WTC11 (cell line): ENCODE results near the gene MB. TPM values are rescaled to one million over a fixed set of nuclear protein-coding genes. Genes with fewer than 3 reads are reported as not detected.

Experiments
- ATAC-seq: fragments of 200-7000 bp; cut with Tn5 transposase; 2 replicates; pipeline ENCODE4 v1.10.0; 2021; ENCODE audit warnings: mild to moderate bottlenecking, moderate library complexity
- CTCF ChIA-PET: fragments of 300-600 bp; sonication (Branson Sonifier 250); formaldehyde crosslinking; loops from one replicate; lab custom pipeline; 2021; ENCODE audit warnings: antibody characterized with exemption; lab: Charles Lee
- POLR2A ChIA-PET: fragments of 350-600 bp; sonication (Branson Sonifier 250); formaldehyde crosslinking; loops from one replicate; lab custom pipeline; 2021; ENCODE audit warnings: antibody characterized with exemption; lab: Charles Lee
- DNase-seq: peaks from one replicate; pipeline ENCODE4 v3.0.0; 2021; ENCODE audit warnings: low spot score
- H3K27ac Mint-ChIP-seq: 2 replicates; pipeline ENCODE4 v1.8.0; 2021; ENCODE audit warnings: mixed read lengths
- H3K27me3 Mint-ChIP-seq: 2 replicates; pipeline ENCODE4 v1.8.0; 2021; ENCODE audit warnings: low read depth, mild to moderate bottlenecking, moderate library complexity, mixed read lengths
- H3K36me3 Mint-ChIP-seq: 2 replicates; pipeline ENCODE4 v1.8.0; 2021; ENCODE audit warnings: mixed read lengths
- H3K4me1 Mint-ChIP-seq: 2 replicates; pipeline ENCODE4 v1.8.0; 2022; ENCODE audit warnings: mixed read lengths
- H3K4me3 Mint-ChIP-seq: 2 replicates; pipeline ENCODE4 v1.8.0; 2021; ENCODE audit warnings: mild to moderate bottlenecking, moderate library complexity, mixed read lengths
- H3K9me3 Mint-ChIP-seq: 2 replicates; pipeline ENCODE4 v1.8.0; 2021; ENCODE audit warnings: mixed read lengths
- ESRRA ChIP-seq: sonication (generic); formaldehyde crosslinking; IDR thresholded peaks from 2 replicates; pipeline ENCODE4 v1.8.1; 2022; ENCODE audit warnings: mild to moderate bottlenecking, missing genetic modification reagents, borderline replicate concordance
- GABPB1 ChIP-seq: sonication (generic); formaldehyde crosslinking; IDR thresholded peaks from 2 replicates; pipeline ENCODE4 v1.8.1; 2023; ENCODE audit warnings: mild to moderate bottlenecking, missing genetic modification reagents
- GRHL2 ChIP-seq: fragments of 250-450 bp; sonication (Bioruptor Pico); IDR thresholded peaks from 2 replicates; pipeline ENCODE4 v1.8.0; 2022; ENCODE audit warnings: mild to moderate bottlenecking, moderate library complexity; ENCODE audit not compliant: insufficient replicate concordance, severe bottlenecking
- GTF2I ChIP-seq: fragments of 250-450 bp; sonication (Bioruptor Pico); conservative IDR thresholded peaks from 2 replicates; pipeline ENCODE4 v1.4.0; 2021; ENCODE audit warnings: mild to moderate bottlenecking
- JUN ChIP-seq: sonication (generic); formaldehyde crosslinking; IDR thresholded peaks from 2 replicates; pipeline ENCODE4 v1.8.0; 2023; ENCODE audit warnings: mild to moderate bottlenecking, missing genetic modification reagents
- MYBL2 ChIP-seq: sonication (generic); formaldehyde crosslinking; IDR thresholded peaks from 2 replicates; pipeline ENCODE4 v1.8.1; 2023; ENCODE audit warnings: mild to moderate bottlenecking, moderate library complexity, missing genetic modification reagents
- NFE2L1 ChIP-seq: sonication (generic); formaldehyde crosslinking; IDR thresholded peaks from 2 replicates; pipeline ENCODE4 v1.8.1; 2023; ENCODE audit warnings: missing genetic modification reagents
- OVOL2 ChIP-seq: fragments of 250-450 bp; sonication (Bioruptor Pico); IDR thresholded peaks from 2 replicates; pipeline ENCODE4 v1.9.0; 2021; ENCODE audit warnings: mild to moderate bottlenecking, borderline replicate concordance
- SMAD3 ChIP-seq: sonication (generic); formaldehyde crosslinking; IDR thresholded peaks from 2 replicates; pipeline ENCODE4 v1.8.0; 2022; ENCODE audit warnings: missing genetic modification reagents, mild to moderate bottlenecking, borderline replicate concordance
- ZNF423 ChIP-seq: fragments of 250-450 bp; sonication (Bioruptor Pico); IDR thresholded peaks from 2 replicates; pipeline ENCODE4 v2.1.2; 2022; ENCODE audit warnings: mild to moderate bottlenecking, moderate library complexity
- total RNA-seq: library from RNA; stranded (reverse); gene quantifications from 3 replicates; pipeline ENCODE4 v1.2.3, GENCODE V29; 2021
- TF ChIP-seq, protein P1 (sequence below): sonication (generic); formaldehyde crosslinking; IDR thresholded peaks from 2 replicates; pipeline ENCODE4 v1.8.1; 2022; ENCODE audit warnings: low read depth, mild to moderate bottlenecking, moderate library complexity, missing genetic modification reagents, borderline replicate concordance
- TF ChIP-seq, protein P2 (sequence below): fragments of 250-450 bp; sonication (Bioruptor Pico); IDR thresholded peaks from 2 replicates; pipeline ENCODE4 v1.9.0; 2021; ENCODE audit warnings: moderate library complexity, mild to moderate bottlenecking, inconsistent platforms, borderline replicate concordance
- TF ChIP-seq, protein P3 (sequence below): sonication (generic); formaldehyde crosslinking; IDR thresholded peaks from 2 replicates; pipeline ENCODE4 v1.8.1; 2022; ENCODE audit warnings: missing genetic modification reagents, borderline replicate concordance
- TF ChIP-seq, protein P4 (sequence below): sonication (generic); formaldehyde crosslinking; IDR thresholded peaks from 2 replicates; pipeline ENCODE4 v1.8.0; 2023; ENCODE audit warnings: missing genetic modification reagents, mild to moderate bottlenecking, borderline replicate concordance
- TF ChIP-seq, protein P5 (sequence below): fragments of 250-450 bp; sonication (Bioruptor Pico); IDR thresholded peaks from 2 replicates; pipeline ENCODE4 v1.8.0; 2021; ENCODE audit warnings: mild to moderate bottlenecking
- TF ChIP-seq, protein P6 (sequence below): fragments of 250-450 bp; sonication (Bioruptor Pico); IDR thresholded peaks from 2 replicates; pipeline ENCODE4 v1.9.0; 2021; ENCODE audit warnings: mild to moderate bottlenecking
- TF ChIP-seq, protein P7 (sequence below): sonication (generic); formaldehyde crosslinking; IDR thresholded peaks from 2 replicates; pipeline ENCODE4 v1.8.1; 2022; ENCODE audit warnings: mild to moderate bottlenecking, moderate library complexity, missing genetic modification reagents
- TF ChIP-seq, protein P8 (sequence below): sonication (generic); formaldehyde crosslinking; IDR thresholded peaks from 2 replicates; pipeline ENCODE4 v1.8.1; 2023; ENCODE audit warnings: mild to moderate bottlenecking, missing genetic modification reagents, moderate library complexity
- TF ChIP-seq, protein P9 (sequence below): sonication (generic); formaldehyde crosslinking; IDR thresholded peaks from 2 replicates; pipeline ENCODE4 v1.8.1; 2022; ENCODE audit warnings: mild to moderate bottlenecking, missing genetic modification reagents, moderate library complexity, borderline replicate concordance

The MB gene
- total RNA-seq, 1 experiment from 2014 or later = 0.50 TPM

DNA sequence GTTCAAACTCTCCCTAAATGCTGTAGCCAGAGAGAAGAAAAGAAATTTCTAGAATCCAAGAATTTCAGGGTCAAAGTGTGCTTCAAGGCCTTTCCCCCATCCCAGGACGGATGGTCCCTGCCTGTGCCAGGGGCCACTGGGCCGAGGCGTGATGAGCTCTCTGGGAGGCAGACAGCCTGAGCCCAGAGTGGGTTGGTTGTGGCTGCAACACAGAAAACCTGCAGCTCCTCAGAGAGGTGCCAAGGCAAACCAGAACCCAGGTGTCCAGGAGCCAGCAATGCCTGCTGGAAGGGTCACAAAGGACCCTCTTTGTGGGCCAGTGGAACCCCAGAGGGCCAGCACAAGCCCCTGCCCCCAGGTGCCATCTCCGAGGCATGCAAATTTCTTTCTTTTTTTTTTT, 28.5 kb upstream of the MB start (continued):
- TF ChIP-seq, protein P1, sequence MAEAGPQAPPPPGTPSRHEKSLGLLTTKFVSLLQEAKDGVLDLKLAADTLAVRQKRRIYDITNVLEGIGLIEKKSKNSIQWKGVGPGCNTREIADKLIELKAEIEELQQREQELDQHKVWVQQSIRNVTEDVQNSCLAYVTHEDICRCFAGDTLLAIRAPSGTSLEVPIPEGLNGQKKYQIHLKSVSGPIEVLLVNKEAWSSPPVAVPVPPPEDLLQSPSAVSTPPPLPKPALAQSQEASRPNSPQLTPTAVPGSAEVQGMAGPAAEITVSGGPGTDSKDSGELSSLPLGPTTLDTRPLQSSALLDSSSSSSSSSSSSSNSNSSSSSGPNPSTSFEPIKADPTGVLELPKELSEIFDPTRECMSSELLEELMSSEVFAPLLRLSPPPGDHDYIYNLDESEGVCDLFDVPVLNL (CRISPR knock-in tag) = no peak
- TF ChIP-seq, protein P2, sequence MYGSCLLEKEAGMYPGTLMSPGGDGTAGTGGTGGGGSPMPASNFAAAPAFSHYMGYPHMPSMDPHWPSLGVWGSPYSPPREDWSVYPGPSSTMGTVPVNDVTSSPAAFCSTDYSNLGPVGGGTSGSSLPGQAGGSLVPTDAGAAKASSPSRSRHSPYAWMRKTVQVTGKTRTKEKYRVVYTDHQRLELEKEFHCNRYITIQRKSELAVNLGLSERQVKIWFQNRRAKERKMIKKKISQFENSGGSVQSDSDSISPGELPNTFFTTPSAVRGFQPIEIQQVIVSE (CRISPR knock-in tag) = no peak
- TF ChIP-seq MYBL2 (no peak), GABPB1 (no peak), ZNF423 (CRISPR knock-in tag) (no peak)
- TF ChIP-seq, protein P3, sequence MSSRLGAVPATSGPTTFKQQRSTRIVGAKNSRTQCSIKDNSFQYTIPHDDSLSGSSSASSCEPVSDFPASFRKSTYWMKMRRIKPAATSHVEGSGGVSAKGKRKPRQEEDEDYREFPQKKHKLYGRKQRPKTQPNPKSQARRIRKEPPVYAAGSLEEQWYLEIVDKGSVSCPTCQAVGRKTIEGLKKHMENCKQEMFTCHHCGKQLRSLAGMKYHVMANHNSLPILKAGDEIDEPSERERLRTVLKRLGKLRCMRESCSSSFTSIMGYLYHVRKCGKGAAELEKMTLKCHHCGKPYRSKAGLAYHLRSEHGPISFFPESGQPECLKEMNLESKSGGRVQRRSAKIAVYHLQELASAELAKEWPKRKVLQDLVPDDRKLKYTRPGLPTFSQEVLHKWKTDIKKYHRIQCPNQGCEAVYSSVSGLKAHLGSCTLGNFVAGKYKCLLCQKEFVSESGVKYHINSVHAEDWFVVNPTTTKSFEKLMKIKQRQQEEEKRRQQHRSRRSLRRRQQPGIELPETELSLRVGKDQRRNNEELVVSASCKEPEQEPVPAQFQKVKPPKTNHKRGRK (CRISPR knock-in tag) = no peak
- TF ChIP-seq, protein P4, sequence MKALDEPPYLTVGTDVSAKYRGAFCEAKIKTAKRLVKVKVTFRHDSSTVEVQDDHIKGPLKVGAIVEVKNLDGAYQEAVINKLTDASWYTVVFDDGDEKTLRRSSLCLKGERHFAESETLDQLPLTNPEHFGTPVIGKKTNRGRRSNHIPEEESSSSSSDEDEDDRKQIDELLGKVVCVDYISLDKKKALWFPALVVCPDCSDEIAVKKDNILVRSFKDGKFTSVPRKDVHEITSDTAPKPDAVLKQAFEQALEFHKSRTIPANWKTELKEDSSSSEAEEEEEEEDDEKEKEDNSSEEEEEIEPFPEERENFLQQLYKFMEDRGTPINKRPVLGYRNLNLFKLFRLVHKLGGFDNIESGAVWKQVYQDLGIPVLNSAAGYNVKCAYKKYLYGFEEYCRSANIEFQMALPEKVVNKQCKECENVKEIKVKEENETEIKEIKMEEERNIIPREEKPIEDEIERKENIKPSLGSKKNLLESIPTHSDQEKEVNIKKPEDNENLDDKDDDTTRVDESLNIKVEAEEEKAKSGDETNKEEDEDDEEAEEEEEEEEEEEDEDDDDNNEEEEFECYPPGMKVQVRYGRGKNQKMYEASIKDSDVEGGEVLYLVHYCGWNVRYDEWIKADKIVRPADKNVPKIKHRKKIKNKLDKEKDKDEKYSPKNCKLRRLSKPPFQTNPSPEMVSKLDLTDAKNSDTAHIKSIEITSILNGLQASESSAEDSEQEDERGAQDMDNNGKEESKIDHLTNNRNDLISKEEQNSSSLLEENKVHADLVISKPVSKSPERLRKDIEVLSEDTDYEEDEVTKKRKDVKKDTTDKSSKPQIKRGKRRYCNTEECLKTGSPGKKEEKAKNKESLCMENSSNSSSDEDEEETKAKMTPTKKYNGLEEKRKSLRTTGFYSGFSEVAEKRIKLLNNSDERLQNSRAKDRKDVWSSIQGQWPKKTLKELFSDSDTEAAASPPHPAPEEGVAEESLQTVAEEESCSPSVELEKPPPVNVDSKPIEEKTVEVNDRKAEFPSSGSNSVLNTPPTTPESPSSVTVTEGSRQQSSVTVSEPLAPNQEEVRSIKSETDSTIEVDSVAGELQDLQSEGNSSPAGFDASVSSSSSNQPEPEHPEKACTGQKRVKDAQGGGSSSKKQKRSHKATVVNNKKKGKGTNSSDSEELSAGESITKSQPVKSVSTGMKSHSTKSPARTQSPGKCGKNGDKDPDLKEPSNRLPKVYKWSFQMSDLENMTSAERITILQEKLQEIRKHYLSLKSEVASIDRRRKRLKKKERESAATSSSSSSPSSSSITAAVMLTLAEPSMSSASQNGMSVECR (CRISPR knock-in tag) = no peak
- TF ChIP-seq, protein P5, sequence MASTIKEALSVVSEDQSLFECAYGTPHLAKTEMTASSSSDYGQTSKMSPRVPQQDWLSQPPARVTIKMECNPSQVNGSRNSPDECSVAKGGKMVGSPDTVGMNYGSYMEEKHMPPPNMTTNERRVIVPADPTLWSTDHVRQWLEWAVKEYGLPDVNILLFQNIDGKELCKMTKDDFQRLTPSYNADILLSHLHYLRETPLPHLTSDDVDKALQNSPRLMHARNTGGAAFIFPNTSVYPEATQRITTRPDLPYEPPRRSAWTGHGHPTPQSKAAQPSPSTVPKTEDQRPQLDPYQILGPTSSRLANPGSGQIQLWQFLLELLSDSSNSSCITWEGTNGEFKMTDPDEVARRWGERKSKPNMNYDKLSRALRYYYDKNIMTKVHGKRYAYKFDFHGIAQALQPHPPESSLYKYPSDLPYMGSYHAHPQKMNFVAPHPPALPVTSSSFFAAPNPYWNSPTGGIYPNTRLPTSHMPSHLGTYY (CRISPR knock-in tag) = no peak

DNA sequence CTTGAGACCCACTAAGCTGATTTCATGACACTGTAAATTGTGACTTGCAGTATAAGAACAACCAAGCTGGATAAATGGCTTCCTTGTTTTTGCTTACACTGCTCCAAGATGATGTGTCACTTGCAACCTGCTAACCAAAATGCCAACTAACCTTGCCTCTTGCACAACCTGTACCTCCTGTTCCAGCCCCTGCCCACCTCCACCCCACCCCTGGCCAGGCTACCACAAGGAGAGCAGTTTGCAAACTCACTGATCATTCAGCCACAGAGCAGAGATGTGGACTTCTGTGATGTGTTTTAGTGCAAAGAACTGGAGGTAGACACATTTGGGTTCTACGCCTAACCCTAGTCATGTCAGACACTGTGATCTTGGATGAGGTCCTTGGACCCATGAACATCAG, 26.9 kb upstream of the MB start:
- Mint-ChIP-seq H3K4me1 (peaks cover 35% of the 10 kb centered on the region), H3K27me3 (no peaks in the 10 kb centered on the region), H3K9me3 (no peaks in the 10 kb centered on the region), H3K27ac (no peak overlapping the region), H3K4me3 (no peak overlapping the region), H3K36me3 (no peaks in the 10 kb centered on the region)
- ATAC-seq (no peak), DNase-seq (no peak)
- POLR2A ChIA-PET = interaction anchor here (0.7 kb wide), 1 partner anchor 41 kb away, joined by 6 read pairs; no protein-coding TSS in a partner anchor
- CTCF ChIA-PET = interaction anchor here (2.4 kb wide), 1 partner anchor 12 kb away, joined by 8 read pairs; no protein-coding TSS in a partner anchor
- TF ChIP-seq OVOL2 (CRISPR knock-in tag) = no peak
- no peak for TF ChIP-seq ZNF423 (CRISPR knock-in tag)
- TF ChIP-seq GRHL2 (CRISPR knock-in tag) = no peak
- TF ChIP-seq NFE2L1 = no peak
- no peak for TF ChIP-seq JUN (CRISPR knock-in tag)
- TF ChIP-seq, protein P6, sequence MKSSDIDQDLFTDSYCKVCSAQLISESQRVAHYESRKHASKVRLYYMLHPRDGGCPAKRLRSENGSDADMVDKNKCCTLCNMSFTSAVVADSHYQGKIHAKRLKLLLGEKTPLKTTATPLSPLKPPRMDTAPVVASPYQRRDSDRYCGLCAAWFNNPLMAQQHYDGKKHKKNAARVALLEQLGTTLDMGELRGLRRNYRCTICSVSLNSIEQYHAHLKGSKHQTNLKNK (CRISPR knock-in tag) = no peak
- no peak for TF ChIP-seq GTF2I
- TF ChIP-seq, protein P7, sequence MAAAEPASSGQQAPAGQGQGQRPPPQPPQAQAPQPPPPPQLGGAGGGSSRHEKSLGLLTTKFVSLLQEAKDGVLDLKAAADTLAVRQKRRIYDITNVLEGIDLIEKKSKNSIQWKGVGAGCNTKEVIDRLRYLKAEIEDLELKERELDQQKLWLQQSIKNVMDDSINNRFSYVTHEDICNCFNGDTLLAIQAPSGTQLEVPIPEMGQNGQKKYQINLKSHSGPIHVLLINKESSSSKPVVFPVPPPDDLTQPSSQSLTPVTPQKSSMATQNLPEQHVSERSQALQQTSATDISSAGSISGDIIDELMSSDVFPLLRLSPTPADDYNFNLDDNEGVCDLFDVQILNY = no peak
- TF ChIP-seq, protein P8, sequence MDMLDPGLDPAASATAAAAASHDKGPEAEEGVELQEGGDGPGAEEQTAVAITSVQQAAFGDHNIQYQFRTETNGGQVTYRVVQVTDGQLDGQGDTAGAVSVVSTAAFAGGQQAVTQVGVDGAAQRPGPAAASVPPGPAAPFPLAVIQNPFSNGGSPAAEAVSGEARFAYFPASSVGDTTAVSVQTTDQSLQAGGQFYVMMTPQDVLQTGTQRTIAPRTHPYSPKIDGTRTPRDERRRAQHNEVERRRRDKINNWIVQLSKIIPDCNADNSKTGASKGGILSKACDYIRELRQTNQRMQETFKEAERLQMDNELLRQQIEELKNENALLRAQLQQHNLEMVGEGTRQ (CRISPR knock-in tag) = no peak
- TF ChIP-seq SMAD3 = no peak
- TF ChIP-seq, protein P2 (CRISPR knock-in tag) = no peak
- TF ChIP-seq, protein P3 (CRISPR knock-in tag) = no peak
- TF ChIP-seq, protein P9, sequence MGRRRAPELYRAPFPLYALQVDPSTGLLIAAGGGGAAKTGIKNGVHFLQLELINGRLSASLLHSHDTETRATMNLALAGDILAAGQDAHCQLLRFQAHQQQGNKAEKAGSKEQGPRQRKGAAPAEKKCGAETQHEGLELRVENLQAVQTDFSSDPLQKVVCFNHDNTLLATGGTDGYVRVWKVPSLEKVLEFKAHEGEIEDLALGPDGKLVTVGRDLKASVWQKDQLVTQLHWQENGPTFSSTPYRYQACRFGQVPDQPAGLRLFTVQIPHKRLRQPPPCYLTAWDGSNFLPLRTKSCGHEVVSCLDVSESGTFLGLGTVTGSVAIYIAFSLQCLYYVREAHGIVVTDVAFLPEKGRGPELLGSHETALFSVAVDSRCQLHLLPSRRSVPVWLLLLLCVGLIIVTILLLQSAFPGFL = no peak
- no peak for TF ChIP-seq ESRRA (CRISPR knock-in tag)
